ENCODE results near the gene ACKR3.

The ACKR3 gene

DNA sequence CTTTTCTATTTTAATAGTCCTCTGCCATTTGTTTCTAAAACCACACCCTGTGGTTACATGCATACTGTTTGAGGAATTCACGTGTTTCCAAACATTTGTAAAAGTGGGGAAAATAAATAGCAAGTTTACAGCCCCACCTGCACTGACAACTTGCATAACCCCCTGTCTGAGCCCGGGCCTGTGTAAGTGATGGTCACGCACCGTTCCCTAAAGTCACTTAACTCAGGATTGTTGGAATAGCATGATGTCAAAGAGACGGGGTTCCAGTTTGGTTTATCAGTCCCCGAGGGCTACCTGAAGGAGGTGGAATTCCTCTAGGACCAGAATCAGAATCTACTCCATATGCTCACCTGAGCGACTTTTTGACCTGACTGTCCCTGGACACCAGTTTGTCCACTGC, 30.5 kb downstream of the ACKR3 start:
- TF ChIP-seq POLR2AphosphoS5 (IDR thresholded peaks at IDR 0.05; ENCODE audit: low read depth), result no peak
- TF ChIP-seq, protein P1, sequence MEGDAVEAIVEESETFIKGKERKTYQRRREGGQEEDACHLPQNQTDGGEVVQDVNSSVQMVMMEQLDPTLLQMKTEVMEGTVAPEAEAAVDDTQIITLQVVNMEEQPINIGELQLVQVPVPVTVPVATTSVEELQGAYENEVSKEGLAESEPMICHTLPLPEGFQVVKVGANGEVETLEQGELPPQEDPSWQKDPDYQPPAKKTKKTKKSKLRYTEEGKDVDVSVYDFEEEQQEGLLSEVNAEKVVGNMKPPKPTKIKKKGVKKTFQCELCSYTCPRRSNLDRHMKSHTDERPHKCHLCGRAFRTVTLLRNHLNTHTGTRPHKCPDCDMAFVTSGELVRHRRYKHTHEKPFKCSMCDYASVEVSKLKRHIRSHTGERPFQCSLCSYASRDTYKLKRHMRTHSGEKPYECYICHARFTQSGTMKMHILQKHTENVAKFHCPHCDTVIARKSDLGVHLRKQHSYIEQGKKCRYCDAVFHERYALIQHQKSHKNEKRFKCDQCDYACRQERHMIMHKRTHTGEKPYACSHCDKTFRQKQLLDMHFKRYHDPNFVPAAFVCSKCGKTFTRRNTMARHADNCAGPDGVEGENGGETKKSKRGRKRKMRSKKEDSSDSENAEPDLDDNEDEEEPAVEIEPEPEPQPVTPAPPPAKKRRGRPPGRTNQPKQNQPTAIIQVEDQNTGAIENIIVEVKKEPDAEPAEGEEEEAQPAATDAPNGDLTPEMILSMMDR (IDR thresholded peaks at IDR 0.05; ENCODE audit: insufficient read depth, low read length), result no peak
- TF ChIP-seq GABPA (IDR thresholded peaks at IDR 0.05; ENCODE audit: low read depth), result no peak
- no peak for TF ChIP-seq SPI1 (IDR thresholded peaks at IDR 0.05; ENCODE audit: borderline replicate concordance, low read depth)
- TF ChIP-seq, protein P2, sequence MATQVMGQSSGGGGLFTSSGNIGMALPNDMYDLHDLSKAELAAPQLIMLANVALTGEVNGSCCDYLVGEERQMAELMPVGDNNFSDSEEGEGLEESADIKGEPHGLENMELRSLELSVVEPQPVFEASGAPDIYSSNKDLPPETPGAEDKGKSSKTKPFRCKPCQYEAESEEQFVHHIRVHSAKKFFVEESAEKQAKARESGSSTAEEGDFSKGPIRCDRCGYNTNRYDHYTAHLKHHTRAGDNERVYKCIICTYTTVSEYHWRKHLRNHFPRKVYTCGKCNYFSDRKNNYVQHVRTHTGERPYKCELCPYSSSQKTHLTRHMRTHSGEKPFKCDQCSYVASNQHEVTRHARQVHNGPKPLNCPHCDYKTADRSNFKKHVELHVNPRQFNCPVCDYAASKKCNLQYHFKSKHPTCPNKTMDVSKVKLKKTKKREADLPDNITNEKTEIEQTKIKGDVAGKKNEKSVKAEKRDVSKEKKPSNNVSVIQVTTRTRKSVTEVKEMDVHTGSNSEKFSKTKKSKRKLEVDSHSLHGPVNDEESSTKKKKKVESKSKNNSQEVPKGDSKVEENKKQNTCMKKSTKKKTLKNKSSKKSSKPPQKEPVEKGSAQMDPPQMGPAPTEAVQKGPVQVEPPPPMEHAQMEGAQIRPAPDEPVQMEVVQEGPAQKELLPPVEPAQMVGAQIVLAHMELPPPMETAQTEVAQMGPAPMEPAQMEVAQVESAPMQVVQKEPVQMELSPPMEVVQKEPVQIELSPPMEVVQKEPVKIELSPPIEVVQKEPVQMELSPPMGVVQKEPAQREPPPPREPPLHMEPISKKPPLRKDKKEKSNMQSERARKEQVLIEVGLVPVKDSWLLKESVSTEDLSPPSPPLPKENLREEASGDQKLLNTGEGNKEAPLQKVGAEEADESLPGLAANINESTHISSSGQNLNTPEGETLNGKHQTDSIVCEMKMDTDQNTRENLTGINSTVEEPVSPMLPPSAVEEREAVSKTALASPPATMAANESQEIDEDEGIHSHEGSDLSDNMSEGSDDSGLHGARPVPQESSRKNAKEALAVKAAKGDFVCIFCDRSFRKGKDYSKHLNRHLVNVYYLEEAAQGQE (IDR thresholded peaks at IDR 0.05; ENCODE audit: insufficient replicate concordance, low read depth), result no peak
- Histone ChIP-seq H3K4me3 (replicated peaks; ENCODE audit: insufficient read depth, low read length) (no peak overlapping the region), H3K27me3 (ENCODE audit: insufficient read depth, poor library complexity, severe bottlenecking) (no peaks in the 10 kb centered on the region), H3K27ac (replicated peaks) (no peak overlapping the region)
- DNase-seq (ENCODE audit: low read depth in 1 of 2, low spot score in 1 of 2), result no peak

DNA sequence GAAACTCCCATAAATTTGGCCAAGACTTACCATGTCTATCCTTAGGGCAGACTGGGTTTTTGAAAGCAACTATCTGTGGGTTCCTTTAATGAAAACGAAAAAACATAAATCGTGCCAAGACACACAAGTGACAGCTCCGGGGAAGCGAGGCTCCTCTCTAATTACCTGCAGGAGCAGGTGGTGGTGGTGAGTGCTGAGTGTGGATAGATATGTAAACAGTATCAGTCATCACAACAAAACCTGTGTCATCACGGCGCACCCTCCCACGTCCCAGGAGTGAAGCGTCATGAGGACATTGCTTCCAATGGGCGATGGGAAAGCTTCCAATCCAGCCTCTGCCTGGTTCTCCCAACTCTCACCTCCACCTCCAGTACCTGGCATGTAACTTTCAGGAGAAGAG, 31.3 kb downstream of the ACKR3 start:
- no peak for DNase-seq (ENCODE audit: low read depth in 1 of 2, low spot score in 1 of 2)
- H3K4me3 ChIP-seq (replicated peaks; ENCODE audit: insufficient read depth, low read length), result no peak overlapping the region
- H3K27me3 ChIP-seq (ENCODE audit: insufficient read depth, poor library complexity, severe bottlenecking), result no peaks in the 10 kb centered on the region
- no peak overlapping the region for H3K27ac ChIP-seq (replicated peaks)
- TF ChIP-seq GABPA (IDR thresholded peaks at IDR 0.05; ENCODE audit: low read depth), result no peak
- TF ChIP-seq POLR2AphosphoS5 (IDR thresholded peaks at IDR 0.05; ENCODE audit: low read depth), result no peak
- TF ChIP-seq, protein P1 (IDR thresholded peaks at IDR 0.05; ENCODE audit: insufficient read depth, low read length), result no peak
- no peak for TF ChIP-seq SPI1 (IDR thresholded peaks at IDR 0.05; ENCODE audit: borderline replicate concordance, low read depth)
- TF ChIP-seq, protein P2 (IDR thresholded peaks at IDR 0.05; ENCODE audit: insufficient replicate concordance, low read depth), result no peak

DNA sequence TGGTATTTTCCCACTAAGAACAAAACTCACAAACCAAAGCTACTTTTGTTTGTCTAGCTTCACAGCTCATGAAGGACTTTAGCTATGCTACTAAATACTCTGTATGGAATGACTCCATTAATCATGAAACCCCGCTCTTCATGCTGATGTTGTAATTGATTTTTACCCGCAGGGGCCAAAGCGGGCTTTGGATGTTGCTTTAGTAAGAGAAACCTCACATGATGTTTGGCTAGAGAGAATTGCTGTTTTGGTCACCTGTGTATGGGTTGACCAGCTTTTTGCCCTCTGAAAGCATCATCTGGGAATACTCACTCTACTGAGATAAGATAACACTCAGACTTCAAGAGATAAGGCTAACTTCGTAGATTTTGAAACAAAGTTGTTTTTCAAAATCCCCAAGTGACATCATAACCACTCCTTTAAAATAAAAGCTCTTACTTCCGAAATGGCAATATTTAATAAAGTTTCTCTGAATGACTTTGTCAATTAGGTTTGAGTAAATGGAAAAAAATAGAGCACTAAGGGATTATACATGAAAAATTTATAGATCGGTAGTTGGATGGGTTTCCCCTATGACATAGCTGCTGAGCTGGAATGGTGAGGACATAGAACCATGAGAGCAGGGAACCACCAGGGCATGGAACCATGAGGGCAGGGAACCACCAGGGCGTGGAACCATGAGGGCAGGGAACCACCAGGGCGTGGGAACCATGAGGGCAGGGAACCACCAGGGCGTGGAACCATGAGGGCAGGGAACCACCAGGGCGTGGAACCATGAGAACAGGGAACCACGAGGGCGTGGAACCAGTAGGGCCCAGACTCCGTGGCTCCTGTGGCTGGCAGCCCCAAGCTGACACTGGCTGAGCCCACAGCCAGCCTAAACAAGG, 31.9 kb downstream of the ACKR3 start:
- no peak for TF ChIP-seq POLR2AphosphoS5 (IDR thresholded peaks at IDR 0.05; ENCODE audit: low read depth)
- Histone ChIP-seq H3K27ac (replicated peaks) (no peak overlapping the region), H3K4me3 (replicated peaks; ENCODE audit: insufficient read depth, low read length) (no peak overlapping the region), H3K27me3 (ENCODE audit: insufficient read depth, poor library complexity, severe bottlenecking) (no peaks in the 10 kb centered on the region)
- DNase-seq (ENCODE audit: low read depth in 1 of 2, low spot score in 1 of 2), result no peak

DNA sequence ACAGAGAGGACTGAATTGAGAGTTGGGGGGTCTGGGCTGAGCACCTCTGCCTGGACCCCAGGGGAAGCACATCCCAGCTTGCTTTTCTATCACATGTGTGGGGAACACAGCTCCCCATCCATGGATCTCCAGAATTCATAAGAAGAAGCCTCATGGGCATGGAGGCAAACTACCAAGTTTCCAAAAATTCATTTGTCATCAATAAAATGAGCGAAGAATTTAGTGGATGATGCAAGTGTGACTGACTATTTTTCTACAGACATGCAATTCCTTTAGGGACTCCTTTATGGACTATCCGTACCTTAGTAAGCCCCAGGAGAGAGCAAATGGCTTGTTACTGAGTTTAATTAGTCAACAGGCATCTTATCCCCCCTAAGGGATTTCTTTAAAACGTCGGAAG, 33.1 kb downstream of the ACKR3 start:
- TF ChIP-seq, protein P2 (IDR thresholded peaks at IDR 0.05; ENCODE audit: insufficient replicate concordance, low read depth), result no peak
- TF ChIP-seq POLR2AphosphoS5 (IDR thresholded peaks at IDR 0.05; ENCODE audit: low read depth) (no peak), GABPA (IDR thresholded peaks at IDR 0.05; ENCODE audit: low read depth) (no peak), SPI1 (IDR thresholded peaks at IDR 0.05; ENCODE audit: borderline replicate concordance, low read depth) (no peak)
- TF ChIP-seq, protein P1 (IDR thresholded peaks at IDR 0.05; ENCODE audit: insufficient read depth, low read length), result no peak
- Histone ChIP-seq H3K27ac (replicated peaks) (no peak overlapping the region), H3K27me3 (ENCODE audit: insufficient read depth, poor library complexity, severe bottlenecking) (no peaks in the 10 kb centered on the region), H3K4me3 (replicated peaks; ENCODE audit: insufficient read depth, low read length) (no peak overlapping the region)
- DNase-seq (ENCODE audit: low read depth in 1 of 2, low spot score in 1 of 2), result no peak
